GF-D8 (cell line): Measurements from ENCODE around the gene KLF7.

Experiments
- DNase-seq: peaks from one replicate; lab custom pipeline; 2025; lab: John Stamatoyannopoulos, UW

Gene KLF7

DNA sequence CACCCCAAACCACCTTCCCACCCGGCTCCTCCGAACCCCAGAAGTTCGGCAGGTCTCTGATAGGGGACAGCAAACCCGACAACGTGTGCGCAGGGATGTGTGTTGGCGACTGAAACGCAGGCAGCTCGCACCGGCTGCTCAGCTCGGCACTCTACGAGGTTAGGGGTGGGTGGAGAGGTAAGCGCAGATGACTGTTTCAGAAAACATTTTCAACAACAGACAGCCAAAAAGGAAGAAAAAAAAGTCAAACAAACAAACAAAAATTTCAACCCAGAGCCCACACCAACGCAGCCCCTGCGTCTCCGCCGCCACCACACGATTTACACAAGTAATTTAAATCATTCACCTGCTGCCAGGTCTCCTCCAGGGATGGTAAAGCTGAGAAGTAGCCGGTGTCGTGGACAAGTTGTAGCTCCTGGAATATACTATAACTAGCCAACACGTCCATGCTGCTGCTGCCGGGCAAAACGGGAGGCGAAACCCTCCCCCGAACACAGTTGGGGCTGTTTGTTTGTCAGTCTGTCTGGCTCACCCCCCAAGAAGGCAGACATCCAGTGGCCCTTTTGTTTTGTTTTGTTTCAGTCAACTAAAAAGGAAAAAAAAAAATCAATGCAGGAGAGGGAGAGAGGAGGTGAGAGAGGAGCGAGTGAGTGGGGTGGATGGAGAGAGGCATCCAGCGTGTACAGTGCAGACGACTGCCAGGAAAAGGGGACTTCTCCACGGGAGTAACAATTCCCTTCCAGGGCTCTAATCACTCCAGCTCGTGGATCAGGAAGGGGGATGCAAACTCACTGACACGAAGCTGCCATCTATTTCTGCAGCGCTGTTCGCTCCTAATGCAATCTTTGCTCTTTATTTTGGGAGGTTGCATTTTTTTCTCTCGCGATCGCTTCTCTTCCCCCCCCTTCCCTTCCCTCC, at the start of gene KLF7:
TSS of gene KLF7 (minus strand) at position 828 of the 918 bp plus-strand sequence. CDS start at position 448, 380 bp downstream.
- DNase-seq: no peak

GRCh38 chr2:207215308-207215707, 49.6 kb upstream of the KLF7 start:
- DNase-seq: no peak

GRCh38 chr2:207214446-207214845, 48.7 kb upstream of the KLF7 start:
- DNase-seq: no peak

DNA sequence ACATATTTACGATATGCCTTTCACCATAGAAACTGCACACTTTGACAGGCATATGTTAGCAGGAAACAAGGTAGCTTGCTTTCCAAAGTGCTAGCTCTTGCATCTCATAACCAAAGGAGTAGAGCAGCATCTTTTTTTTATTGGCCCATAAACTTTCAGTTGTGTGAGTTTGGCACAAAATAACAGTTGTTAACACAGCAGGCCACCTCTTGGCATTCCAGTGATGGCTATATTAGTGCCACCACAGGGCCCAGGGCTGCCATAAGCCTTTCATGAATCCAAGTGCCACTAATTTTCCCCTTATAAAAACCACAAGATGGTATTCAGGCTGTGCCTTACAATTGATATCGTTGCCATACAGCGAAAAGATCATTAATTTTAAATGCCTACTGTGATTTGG, 40.3 kb upstream of the KLF7 start:
- no peak for DNase-seq

GRCh38 chr2:207205173-207205957, 39.6 kb upstream of the KLF7 start:
- DNase-seq: no peak

- DNase-seq: no peak
Measured at GRCh38 chr2:207203056-207203455, 37.3 kb upstream of the KLF7 start.

GRCh38 chr2:207202645-207203044, 36.9 kb upstream of the KLF7 start:
- no peak for DNase-seq

GRCh38 chr2:207201416-207201815, 35.7 kb upstream of the KLF7 start:
- DNase-seq: no peak

GRCh38 chr2:207200136-207200535, 34.4 kb upstream of the KLF7 start:
- no peak for DNase-seq

DNA sequence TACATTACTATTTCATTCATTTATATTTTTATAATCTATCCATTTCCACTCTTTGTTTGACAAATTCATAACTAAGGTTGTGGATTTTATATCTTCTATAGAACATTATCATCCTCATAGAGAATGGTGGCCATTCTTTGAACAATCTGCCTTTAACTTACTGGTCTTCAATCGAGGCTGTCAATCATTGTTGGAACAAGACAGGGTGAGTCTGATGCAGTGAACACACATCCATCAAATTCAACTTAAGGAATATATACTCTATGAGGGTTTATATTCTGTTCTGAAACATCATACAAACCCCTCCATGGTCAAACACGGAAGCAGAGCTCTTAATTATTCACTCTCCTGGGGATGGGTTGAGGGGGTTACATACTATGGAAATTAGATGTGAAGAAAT, 28.3 kb upstream of the KLF7 start:
- DNase-seq: no peak

DNA sequence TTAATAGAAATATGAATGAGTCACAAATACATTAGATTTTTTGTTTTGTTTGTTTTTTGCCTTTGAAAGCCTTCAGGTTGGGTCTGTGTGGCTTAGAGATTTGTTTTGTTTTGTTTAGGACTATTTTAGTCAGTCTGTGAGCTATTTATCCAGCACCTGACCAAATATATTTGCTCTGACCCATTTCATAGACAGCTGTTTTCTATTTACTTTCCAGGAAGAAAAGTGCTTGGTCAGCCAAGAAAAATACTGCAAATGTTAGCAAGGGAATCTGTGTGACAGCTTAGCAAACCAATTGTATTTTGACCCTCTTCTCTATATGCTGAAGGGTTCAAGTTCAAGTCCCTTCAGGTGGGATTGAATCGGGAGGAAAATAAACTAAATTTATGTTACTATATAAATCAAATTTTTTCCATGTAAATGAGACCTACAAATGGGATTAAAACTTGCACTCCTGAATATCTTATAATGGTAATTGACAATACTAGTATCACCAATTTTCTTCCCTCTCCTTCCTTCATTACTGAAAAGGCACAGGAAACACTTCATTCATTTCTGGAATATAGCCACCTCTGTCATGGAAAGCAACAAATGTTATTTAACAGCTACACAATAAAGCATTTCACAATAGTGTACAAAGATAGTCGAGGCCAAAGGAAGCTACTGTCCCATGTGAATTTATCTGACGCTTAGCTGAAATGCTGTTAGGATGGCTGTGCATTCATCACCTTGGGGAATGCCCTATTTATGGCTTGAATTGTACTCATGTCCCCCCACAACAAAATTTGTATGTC, 23.1 kb upstream of the KLF7 start:
- no peak for DNase-seq

GRCh38 chr2:207185372-207185771, 19.6 kb upstream of the KLF7 start:
- no peak for DNase-seq

GRCh38 chr2:207184768-207185167, 19.0 kb upstream of the KLF7 start:
- no peak for DNase-seq

- DNase-seq: no peak
Measured at GRCh38 chr2:207184348-207184747, 18.6 kb upstream of the KLF7 start.

DNA sequence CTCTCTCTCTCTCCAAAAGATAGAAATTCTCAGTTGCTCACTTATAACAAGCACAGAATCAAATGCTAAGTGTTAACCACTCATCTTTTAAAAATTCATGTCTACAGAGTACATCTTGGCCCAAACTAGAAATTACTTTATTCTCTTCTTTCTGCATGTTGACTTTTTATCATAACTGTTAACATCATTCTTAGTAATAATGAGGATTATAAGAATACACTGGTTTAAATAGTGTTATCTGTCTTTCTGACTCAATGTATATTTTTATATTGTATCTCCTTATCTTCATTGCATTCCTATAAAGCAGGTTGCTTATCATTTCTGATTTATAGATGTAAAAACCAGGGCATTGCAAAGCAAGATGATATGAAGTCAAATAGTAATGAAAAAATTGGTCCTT, 17.8 kb upstream of the KLF7 start:
- DNase-seq: no peak

GRCh38 chr2:207182911-207183310, 17.2 kb upstream of the KLF7 start:
- DNase-seq: no peak

DNA sequence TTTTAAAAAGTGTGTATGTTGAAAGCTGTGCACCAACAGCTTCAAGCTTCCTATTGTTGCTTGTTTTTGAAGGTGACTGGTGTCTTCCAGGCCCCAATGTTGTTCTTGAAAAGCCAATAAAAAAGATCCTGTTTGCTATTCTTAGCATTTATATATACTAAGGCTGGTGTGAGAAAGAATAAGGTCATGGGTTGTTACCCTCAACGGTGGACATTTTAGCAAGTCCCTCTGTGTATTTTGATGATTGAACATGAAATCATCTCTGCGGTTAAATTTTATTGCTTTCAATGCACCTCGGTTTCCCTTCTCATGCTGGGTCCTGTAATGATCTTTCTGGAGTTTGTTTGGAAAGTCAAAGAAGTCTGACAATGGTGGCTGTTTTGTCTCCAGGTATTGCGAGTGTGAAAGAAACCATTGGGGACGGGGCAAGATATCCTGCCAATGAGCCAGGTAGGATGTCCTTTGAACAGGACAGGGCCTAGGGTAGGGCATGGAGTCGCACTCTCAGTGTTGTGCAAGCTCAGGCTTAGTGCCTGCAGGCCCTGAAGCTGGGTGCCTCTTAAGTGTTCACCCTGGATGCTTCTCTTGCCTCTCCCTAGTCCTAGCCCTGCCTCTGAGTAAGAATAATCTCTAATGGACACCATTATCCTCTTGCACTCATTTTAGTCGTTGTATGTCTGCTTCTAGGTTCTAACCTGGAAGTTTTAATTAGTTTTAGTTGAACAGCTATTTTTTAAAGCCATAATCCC, 16.0 kb upstream of the KLF7 start:
- no peak for DNase-seq

DNA sequence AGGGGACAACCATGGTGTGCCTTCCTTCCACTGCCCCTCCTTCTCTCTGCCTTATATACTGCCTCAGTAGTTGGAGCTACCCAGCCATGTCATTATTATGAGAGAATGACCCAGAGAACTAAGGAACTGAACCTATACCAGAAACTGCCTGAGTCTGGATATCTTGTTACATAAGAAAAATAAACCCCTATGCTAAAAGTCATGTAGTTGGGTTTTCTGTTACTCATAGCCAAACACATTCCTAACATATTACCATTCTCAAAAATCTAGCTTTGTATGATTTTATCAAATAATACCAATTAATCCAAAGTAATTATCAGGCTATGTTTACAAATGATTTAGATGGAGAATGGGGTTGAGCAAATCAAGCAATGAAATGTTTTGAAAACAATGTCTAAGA, 15.0 kb upstream of the KLF7 start:
- DNase-seq: no peak

DNA sequence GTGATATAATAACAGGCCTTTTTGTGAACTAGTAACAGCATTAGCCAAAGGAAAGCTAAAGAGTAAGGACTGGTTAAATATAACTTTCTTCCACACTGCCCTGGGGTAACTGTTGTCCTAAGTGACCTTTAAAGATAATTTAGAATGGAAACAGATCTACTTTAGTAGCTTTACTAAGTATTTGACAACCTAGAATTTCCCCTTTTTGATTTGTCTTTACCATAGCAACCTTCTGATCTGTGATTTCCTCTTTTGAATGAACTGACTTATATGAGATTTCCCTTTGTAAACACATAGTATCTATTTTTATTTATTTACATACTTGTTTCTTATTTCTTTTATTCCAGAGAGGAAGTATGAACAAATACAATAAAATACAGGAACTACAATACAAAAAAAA, 10.5 kb upstream of the KLF7 start:
- DNase-seq: no peak

DNA sequence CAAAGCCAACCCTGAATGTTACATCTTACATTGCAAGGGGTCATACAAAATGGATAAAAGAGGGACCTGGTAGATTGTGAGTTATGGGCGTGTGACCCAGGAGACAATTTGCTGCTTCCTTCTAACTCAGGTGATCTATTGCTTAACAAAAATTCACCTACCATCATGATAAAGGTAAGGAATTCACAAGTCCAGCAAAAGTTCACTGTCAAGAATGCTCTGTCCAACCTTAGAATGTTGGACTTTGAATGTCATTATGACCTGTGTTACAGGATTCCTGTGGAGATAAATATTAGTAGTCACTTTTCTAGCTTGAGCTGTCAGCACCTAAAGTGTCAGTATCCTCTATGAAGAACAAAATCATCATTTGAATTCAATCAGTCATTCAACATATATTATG, 7.9 kb upstream of the KLF7 start:
- no peak for DNase-seq

DNA sequence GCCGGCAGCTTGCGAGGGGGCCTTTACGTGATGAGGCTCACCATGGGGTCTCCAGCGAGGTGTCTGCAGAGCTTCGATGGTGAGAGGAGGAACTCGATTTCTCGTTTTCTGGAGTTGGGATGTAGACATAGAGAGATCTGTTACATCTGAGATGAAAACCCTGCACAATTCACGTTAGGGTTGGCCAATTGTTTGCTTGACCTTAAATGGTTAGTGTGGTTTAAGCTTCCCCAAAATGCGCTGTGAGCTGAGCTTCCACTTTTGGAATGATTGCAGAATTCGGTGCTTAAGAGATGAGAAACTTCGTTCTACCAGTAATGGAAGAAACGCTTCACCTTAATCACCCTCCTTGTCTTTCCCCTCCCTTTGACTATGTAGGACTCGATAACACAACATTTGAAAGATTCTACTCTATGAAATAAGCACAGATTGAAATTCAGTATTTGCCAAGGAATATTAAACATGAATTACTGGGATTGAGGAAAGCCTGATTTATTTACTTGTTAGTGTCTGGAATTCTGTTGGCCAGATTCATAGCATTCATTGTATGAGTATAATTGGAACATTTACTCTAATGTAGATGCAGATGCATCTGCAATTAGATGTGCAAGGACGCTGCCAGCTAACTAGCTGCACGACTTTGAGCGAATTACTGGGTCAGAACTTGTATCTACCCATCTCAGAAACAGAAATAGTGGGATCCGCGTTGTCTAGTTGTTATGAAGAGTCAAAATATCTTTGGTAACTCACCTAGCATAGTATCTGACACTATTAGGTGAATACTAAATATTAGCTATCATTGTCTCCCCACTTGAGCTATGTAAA, 1.6 kb upstream of the KLF7 start:
- DNase-seq: no peak
